GM18520 (cell line): ENCODE measurements around the gene FRMD5.

ENCODE experiments used
- ATAC-seq: cut with Tn5 transposase; IDR thresholded peaks from one replicate; pipeline ENCODE4 v1.9.1; 2021; ENCODE audit not compliant: unreplicated experiment

The FRMD5 gene

GRCh38 chr15:43931790-43932435 lies 263.2 kb downstream of the FRMD5 start:
- no peak for ATAC-seq

- ATAC-seq: no peak
These were observed 264.0 kb downstream of the FRMD5 start for GRCh38 chr15:43931119-43931518.

- ATAC-seq: peak; percentile 41
These were observed 264.5 kb downstream of the FRMD5 start for GRCh38 chr15:43930556-43930955.

- no peak for ATAC-seq
These were observed 265.0 kb downstream of the FRMD5 start for GRCh38 chr15:43930079-43930478.

- ATAC-seq: no peak
These were observed 266.9 kb downstream of the FRMD5 start for GRCh38 chr15:43928152-43928551.

GRCh38 chr15:43927203-43927602 lies 267.9 kb downstream of the FRMD5 start:
- no peak for ATAC-seq

- ATAC-seq: no peak
These were observed 271.5 kb downstream of the FRMD5 start for GRCh38 chr15:43923553-43923952.

GRCh38 chr15:43922021-43922420 lies 273.1 kb downstream of the FRMD5 start:
- ATAC-seq: no peak

GRCh38 chr15:43920815-43921214 lies 274.3 kb downstream of the FRMD5 start:
- ATAC-seq: no peak

GRCh38 chr15:43920254-43920600 lies 274.8 kb downstream of the FRMD5 start:
- ATAC-seq: no peak

- ATAC-seq: no peak
These were observed 275.4 kb downstream of the FRMD5 start for GRCh38 chr15:43919540-43920253.

GRCh38 chr15:43918717-43919116 lies 276.4 kb downstream of the FRMD5 start:
- no peak for ATAC-seq

- ATAC-seq: no peak
These were observed 278.8 kb downstream of the FRMD5 start for GRCh38 chr15:43916326-43916660.

- ATAC-seq: no peak
These were observed 279.3 kb downstream of the FRMD5 start for GRCh38 chr15:43915631-43916325.

- ATAC-seq: no peak
These were observed 281.1 kb downstream of the FRMD5 start for GRCh38 chr15:43913941-43914340.

- ATAC-seq: no peak
These were observed 281.9 kb downstream of the FRMD5 start for GRCh38 chr15:43913026-43913780.

GRCh38 chr15:43912208-43912607 lies 282.9 kb downstream of the FRMD5 start:
- no peak for ATAC-seq

GRCh38 chr15:43911235-43911781 lies 283.8 kb downstream of the FRMD5 start:
- no peak for ATAC-seq

- ATAC-seq: no peak
These were observed 286.5 kb downstream of the FRMD5 start for GRCh38 chr15:43908516-43909050.

GRCh38 chr15:43905755-43906154 lies 289.3 kb downstream of the FRMD5 start:
- ATAC-seq: no peak

GRCh38 chr15:43903864-43904290 lies 291.2 kb downstream of the FRMD5 start:
- no peak for ATAC-seq
